Esophagus squamous epithelium (tissue), 4 donors: ENCODE data around the gene PPHLN1.

Experiments
- CTCF ChIP-seq, 6 experiments: fragments of 450-650 bp in 4 of 6; fragments of 200-600 bp in 2 of 6; sonication (generic) in 2 of 6; IDR thresholded peaks; one replicate each; pipeline ENCODE4 v1.5.1; 2016 to 2019; ENCODE audit warnings: antibody characterized with exemption in 6 of 6, mild to moderate bottlenecking in 4 of 6, moderate library complexity in 4 of 6
- POLR2A ChIP-seq, 4 donors: fragments of 450-650 bp; IDR thresholded peaks; one replicate each; pipeline ENCODE4 v1.6.1; 2017; ENCODE audit warnings: antibody characterized with exemption in 4 of 4, mild to moderate bottlenecking in 4 of 4, moderate library complexity in 3 of 4

GRCh38 chr12:42409471-42409870 is 83.5 kb downstream of the PPHLN1 start:
- TF ChIP-seq CTCF (IDR thresholded peaks at IDR 0.05) (no peak), POLR2A (IDR thresholded peaks at IDR 0.05) (no peak)
